Stimulated activated memory B cell treated with anti-CD40 and anti-IgM and Interleukin-4, amounts not matched to agents 10 μg/mL and 1 μg/mL and 100 μg/mL, for 72 hours (primary cell): ENCODE data around the gene SEMA3D.

Experiments
- ATAC-seq: fragments of 150-1000 bp; cut with Tn5 transposase; 2 replicates; pipeline ENCODE4 v1.10.0; 2021
- H3K27ac Mint-ChIP-seq: one replicate; pipeline ENCODE4 v1.8.0; 2022; ENCODE audit warnings: mild to moderate bottlenecking, mixed read lengths
- H3K27me3 Mint-ChIP-seq: one replicate; pipeline ENCODE4 v1.8.0; 2022; ENCODE audit warnings: mixed read lengths
- H3K36me3 Mint-ChIP-seq: one replicate; pipeline ENCODE4 v1.8.0; 2022; ENCODE audit warnings: mixed read lengths
- H3K4me1 Mint-ChIP-seq: one replicate; pipeline ENCODE4 v1.8.0; 2022; ENCODE audit warnings: mixed read lengths
- H3K4me3 Mint-ChIP-seq: one replicate; pipeline ENCODE4 v1.8.0; 2022; ENCODE audit warnings: mild to moderate bottlenecking, moderate library complexity, mixed read lengths
- H3K9me3 Mint-ChIP-seq: one replicate; pipeline ENCODE4 v1.8.0; 2022; ENCODE audit warnings: mixed read lengths

SEMA3D gene

DNA sequence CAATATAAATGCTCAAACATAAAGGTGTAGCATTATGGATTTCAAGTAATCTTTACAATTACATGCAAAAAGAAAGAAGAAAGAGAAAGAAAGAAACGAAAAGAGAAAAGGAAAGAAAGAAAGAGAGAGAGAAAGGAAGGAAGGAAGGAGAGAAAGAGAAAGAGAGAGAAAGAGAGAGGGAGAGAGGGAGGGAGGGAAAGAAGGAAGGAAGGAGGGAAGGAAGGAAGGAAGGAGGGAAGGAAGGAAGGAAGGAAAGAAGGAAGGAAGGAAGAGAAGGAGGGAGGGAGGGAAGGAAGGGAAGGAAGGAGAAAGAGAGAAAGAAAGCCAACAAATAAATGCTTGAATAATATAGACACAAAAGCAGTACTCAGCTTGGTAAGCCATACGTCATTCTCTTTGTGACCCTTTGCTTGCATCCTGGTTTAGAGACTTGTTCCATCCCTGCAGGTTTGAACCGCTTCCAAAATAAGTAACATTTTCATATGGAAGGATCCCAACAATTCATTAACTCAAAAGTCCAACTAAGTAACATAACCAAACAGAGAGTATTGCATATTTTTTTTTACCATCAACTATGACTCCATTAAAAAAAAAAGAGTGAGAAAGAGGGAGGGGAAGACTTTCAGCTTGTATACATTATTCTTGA lies 95.8 kb downstream of the SEMA3D start:
- no peak for ATAC-seq
- Mint-ChIP-seq H3K9me3 (peaks cover 3% of the 10 kb centered on the region), H3K27ac (no peak overlapping the region), H3K27me3 (no peaks in the 10 kb centered on the region), H3K4me1 (no peaks in the 10 kb centered on the region), H3K4me3 (no peak overlapping the region), H3K36me3 (no peaks in the 10 kb centered on the region)

DNA sequence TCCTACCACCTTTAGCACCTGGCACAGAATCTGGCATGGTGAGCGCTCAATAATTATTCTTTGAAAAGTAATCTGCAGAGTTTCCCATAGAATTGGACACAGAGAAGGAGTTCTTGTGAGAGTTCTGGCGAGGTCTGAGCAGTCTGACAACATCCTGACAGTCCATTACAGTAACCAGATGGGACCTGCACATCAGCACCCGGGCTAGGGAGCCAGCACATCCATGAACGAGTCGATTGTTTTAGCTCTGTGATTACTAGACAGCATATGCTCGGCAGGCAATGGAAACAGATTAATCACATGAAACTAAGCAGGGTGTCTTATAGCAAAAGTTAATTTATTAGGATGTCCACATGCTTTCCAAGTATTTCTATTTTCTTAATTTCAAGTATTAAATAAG lies 96.7 kb downstream of the SEMA3D start:
- no peak overlapping the region for H3K27ac Mint-ChIP-seq
- no peaks in the 10 kb centered on the region for H3K27me3 Mint-ChIP-seq
- ATAC-seq: no peak
- H3K36me3 Mint-ChIP-seq: no peaks in the 10 kb centered on the region
- no peaks in the 10 kb centered on the region for H3K4me1 Mint-ChIP-seq
- peaks cover 3% of the 10 kb centered on the region for H3K9me3 Mint-ChIP-seq
- no peak overlapping the region for H3K4me3 Mint-ChIP-seq

GRCh38 chr7:85081846-85082245 lies 105.0 kb downstream of the SEMA3D start:
- peaks cover 7% of the 10 kb centered on the region for H3K4me1 Mint-ChIP-seq
- H3K36me3 Mint-ChIP-seq: no peaks in the 10 kb centered on the region

DNA sequence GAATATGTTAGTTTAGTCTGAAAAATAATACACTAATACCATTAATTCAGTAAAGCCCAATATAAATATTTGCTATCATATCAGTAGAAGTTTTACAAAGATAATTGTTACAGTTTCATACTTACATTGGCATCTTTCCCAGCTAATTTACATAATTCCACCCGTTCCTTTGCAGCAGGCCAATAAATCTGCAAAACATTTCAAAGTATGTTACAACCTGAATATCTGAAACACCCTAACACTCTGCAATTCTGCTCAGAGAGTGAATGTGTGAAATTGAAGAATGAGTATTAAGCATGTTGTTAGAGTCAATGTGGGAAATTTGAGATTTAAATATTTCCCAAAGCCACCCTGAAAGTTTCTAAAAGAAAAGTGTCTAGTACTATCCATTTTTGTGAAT lies 105.5 kb downstream of the SEMA3D start:
- Mint-ChIP-seq H3K4me1 (peaks cover 7% of the 10 kb centered on the region), H3K27ac (no peak overlapping the region), H3K4me3 (no peak overlapping the region), H3K27me3 (no peaks in the 10 kb centered on the region), H3K9me3 (no peaks in the 10 kb centered on the region), H3K36me3 (no peaks in the 10 kb centered on the region)
- ATAC-seq: no peak

More at GRCh38 chr7:85081846-85082245, 105.0 kb downstream of the SEMA3D start:
- H3K27ac Mint-ChIP-seq: no peak overlapping the region
- no peaks in the 10 kb centered on the region for H3K9me3 Mint-ChIP-seq
- H3K4me3 Mint-ChIP-seq: no peak overlapping the region
- no peaks in the 10 kb centered on the region for H3K27me3 Mint-ChIP-seq
- no peak for ATAC-seq

DNA sequence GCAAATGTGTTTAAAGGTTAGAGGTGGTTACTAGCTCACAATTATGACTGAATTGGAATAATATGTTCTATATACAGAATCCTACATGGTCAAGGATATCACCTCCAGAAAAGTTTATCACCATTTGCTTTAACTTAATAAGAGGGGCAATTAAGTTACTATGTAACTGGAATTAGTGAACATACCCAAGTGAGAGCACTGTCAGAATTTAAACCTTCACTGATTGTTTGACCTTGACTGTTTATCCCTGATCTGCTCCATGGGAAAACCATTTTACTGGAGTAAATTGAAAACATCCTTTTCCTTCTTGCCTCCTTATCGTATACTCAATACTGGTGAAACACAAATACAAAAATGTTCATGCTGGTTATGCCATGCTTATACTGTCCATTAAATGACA lies 107.4 kb downstream of the SEMA3D start:
- Mint-ChIP-seq H3K36me3 (no peaks in the 10 kb centered on the region), H3K4me3 (no peak overlapping the region), H3K27ac (no peak overlapping the region), H3K4me1 (peaks cover 7% of the 10 kb centered on the region), H3K9me3 (no peaks in the 10 kb centered on the region), H3K27me3 (no peaks in the 10 kb centered on the region)
- ATAC-seq: no peak

DNA sequence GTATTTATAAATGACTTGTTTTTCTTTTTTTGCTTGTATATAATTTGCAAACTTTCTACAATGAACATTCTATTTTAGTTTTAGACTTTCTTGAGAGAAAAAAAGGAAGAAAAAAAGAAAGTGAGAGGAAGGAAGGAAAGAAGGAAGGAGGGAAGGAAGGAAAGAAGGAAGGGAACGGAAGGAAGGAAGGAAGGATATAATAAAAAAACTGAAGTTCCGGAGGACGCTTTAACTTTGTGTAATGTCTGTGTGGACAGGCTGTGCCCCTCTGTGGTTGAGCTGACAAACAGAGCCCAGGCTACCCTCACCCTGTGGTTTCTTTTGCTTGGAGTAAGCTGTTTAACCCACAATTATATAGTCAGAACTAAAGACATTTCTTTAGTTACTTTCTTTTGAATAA lies 108.7 kb downstream of the SEMA3D start:
- Mint-ChIP-seq H3K4me1 (peaks cover 7% of the 10 kb centered on the region), H3K27ac (no peak overlapping the region), H3K9me3 (no peaks in the 10 kb centered on the region), H3K36me3 (no peaks in the 10 kb centered on the region), H3K4me3 (no peak overlapping the region), H3K27me3 (no peaks in the 10 kb centered on the region)
- ATAC-seq: no peak

DNA sequence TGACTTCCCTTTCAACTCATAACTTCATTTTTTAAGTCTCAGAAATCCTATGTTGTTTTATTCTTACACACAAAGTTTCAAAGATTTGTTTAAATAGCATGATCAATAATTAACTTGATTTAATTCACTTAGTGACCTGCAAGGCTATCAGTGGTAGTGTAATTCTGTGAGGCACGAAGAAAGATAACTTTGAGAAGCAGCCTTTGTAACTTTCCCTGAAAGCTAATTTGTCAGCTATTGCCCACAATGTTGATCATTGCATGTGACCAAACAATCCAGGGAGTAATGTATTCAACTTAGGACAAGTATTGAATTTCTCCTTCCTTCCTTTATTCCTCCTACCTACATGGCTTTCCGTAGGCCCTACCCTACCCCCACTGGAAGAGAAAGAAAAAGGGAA lies 111.0 kb downstream of the SEMA3D start:
- Mint-ChIP-seq H3K4me1 (peaks cover 7% of the 10 kb centered on the region), H3K27me3 (no peaks in the 10 kb centered on the region)
- no peak for ATAC-seq

GRCh38 chr7:85074992-85075391 lies 111.9 kb downstream of the SEMA3D start:
- ATAC-seq: no peak
- Mint-ChIP-seq H3K4me3 (no peak overlapping the region), H3K4me1 (peaks cover 7% of the 10 kb centered on the region), H3K27me3 (no peaks in the 10 kb centered on the region), H3K27ac (no peak overlapping the region), H3K36me3 (no peaks in the 10 kb centered on the region), H3K9me3 (no peaks in the 10 kb centered on the region)

More for the DNA sequence above, 111.0 kb downstream of the SEMA3D start:
- Mint-ChIP-seq H3K4me3 (no peak overlapping the region), H3K36me3 (no peaks in the 10 kb centered on the region), H3K27ac (no peak overlapping the region), H3K9me3 (no peaks in the 10 kb centered on the region)

DNA sequence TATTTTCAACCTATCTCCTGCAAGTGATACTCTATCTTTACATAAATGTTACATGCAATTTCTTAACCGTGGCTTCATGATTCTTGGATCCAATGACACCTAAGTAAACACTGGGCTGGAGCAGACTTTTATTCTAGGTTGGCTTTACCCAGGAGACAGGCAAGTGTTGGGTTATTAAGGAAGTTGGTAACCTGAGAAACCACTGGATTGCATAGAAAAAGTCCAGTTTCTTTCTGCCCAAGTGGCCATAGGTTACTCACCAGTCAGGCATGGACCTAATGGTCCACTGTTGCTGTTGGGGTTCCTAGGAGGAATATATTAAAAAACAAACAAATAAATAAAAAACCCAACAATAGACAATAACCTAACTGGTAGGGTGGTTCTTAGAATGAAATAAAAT lies 112.8 kb downstream of the SEMA3D start:
- H3K4me3 Mint-ChIP-seq: no peak overlapping the region
- no peaks in the 10 kb centered on the region for H3K36me3 Mint-ChIP-seq

DNA sequence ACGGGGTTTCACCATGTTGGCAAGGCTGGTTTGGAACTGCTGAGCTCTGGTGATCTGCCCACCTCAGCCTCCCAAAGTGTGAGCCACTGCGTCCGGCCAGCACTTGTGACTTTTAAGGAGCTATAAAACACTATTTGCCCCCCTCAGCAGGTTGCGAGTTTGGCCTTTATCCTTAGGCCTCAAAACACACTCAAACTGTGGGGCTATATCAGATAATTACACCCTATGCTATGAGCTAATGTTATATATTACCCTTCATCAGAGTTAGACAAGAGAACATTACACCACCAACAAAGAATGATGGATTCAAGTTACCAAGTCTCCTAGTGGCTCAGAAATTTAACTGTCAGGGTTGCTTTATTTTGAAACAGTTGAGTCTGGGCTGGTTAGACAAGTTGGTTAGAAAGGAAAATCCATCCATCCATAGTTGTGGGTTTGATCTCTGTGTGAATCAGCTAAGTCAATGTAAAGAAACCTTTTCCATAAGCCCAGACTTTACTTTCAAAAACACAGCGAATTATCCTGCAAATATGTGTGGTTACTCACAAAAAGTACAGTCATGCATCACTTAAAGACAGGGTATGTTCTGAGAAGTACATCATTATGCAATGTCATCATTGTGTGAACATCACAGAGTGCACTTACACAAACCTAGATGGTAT lies 115.8 kb downstream of the SEMA3D start:
- H3K9me3 Mint-ChIP-seq: no peaks in the 10 kb centered on the region
- no peak for ATAC-seq
- no peak overlapping the region for H3K4me3 Mint-ChIP-seq
- H3K27ac Mint-ChIP-seq: no peak overlapping the region
- no peaks in the 10 kb centered on the region for H3K27me3 Mint-ChIP-seq
- no peaks in the 10 kb centered on the region for H3K36me3 Mint-ChIP-seq
- no peaks in the 10 kb centered on the region for H3K4me1 Mint-ChIP-seq

More for the DNA sequence above, 112.8 kb downstream of the SEMA3D start:
- H3K27me3 Mint-ChIP-seq: no peaks in the 10 kb centered on the region
- H3K9me3 Mint-ChIP-seq: no peaks in the 10 kb centered on the region
- peaks cover 7% of the 10 kb centered on the region for H3K4me1 Mint-ChIP-seq
- no peak for ATAC-seq
- H3K27ac Mint-ChIP-seq: no peak overlapping the region

DNA sequence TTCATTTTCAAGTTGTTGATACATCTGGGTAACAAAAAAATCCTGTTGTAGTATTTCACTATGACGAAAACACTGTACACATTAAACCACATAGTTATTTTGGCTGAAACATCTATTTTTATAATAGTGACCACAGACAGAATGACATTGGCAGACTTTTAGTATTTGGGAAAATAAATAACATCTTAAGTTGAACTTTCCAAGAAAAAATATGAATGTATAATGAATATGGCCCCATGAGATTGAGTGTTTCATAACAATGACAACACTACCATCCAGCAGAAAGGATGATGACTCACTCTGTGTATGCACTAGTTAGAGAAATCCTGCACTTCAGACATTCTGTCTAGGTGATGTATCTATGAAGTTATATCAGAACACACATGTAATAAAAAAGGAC lies 118.1 kb downstream of the SEMA3D start:
- H3K9me3 Mint-ChIP-seq: no peaks in the 10 kb centered on the region
- H3K4me1 Mint-ChIP-seq: no peaks in the 10 kb centered on the region
- no peaks in the 10 kb centered on the region for H3K36me3 Mint-ChIP-seq
- H3K4me3 Mint-ChIP-seq: no peak overlapping the region
- H3K27me3 Mint-ChIP-seq: no peaks in the 10 kb centered on the region
- H3K27ac Mint-ChIP-seq: no peak overlapping the region
- ATAC-seq: no peak

- Mint-ChIP-seq H3K27ac (no peak overlapping the region), H3K27me3 (no peaks in the 10 kb centered on the region), H3K4me3 (no peak overlapping the region), H3K36me3 (no peaks in the 10 kb centered on the region), H3K4me1 (no peaks in the 10 kb centered on the region), H3K9me3 (no peaks in the 10 kb centered on the region)
- ATAC-seq: no peak
These were observed 119.5 kb downstream of the SEMA3D start for GRCh38 chr7:85067371-85067770.

DNA sequence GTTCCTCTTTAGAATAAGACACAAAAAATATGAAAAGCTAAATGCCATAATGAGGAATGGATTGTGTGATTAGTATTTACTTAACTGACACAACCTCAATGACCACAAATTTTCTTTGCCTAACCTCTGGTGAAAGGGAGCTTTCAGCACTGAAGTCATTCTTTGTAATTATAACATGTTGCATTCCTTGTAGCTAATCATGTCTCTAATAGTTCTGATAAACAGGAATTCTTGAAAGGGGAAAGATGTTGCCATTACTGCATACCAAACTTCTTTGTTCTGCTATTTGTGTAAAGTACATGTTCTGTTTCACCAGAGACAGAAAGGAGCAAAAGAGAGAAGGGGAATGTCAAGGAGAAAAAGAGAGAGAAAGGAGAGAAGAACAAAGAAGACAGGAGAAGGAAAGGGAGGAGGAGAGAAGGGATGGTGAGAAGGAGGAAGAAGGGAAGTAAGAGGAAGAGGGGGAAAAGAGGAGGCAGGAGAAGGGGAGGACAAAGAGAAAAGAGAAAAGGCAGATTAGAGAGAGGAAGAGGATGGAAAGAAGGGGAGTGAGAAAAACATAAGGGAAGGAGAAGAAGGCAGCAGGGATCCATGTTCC lies 120.9 kb downstream of the SEMA3D start:
- H3K9me3 Mint-ChIP-seq: no peaks in the 10 kb centered on the region
- H3K27me3 Mint-ChIP-seq: no peaks in the 10 kb centered on the region
- no peak for ATAC-seq
- no peak overlapping the region for H3K27ac Mint-ChIP-seq
- no peaks in the 10 kb centered on the region for H3K36me3 Mint-ChIP-seq
- H3K4me3 Mint-ChIP-seq: no peak overlapping the region
- no peaks in the 10 kb centered on the region for H3K4me1 Mint-ChIP-seq

- Mint-ChIP-seq H3K4me1 (no peaks in the 10 kb centered on the region), H3K4me3 (no peak overlapping the region), H3K27me3 (no peaks in the 10 kb centered on the region), H3K27ac (no peak overlapping the region), H3K9me3 (no peaks in the 10 kb centered on the region), H3K36me3 (no peaks in the 10 kb centered on the region)
- ATAC-seq: no peak
These were observed 121.5 kb downstream of the SEMA3D start for GRCh38 chr7:85065306-85065705.

DNA sequence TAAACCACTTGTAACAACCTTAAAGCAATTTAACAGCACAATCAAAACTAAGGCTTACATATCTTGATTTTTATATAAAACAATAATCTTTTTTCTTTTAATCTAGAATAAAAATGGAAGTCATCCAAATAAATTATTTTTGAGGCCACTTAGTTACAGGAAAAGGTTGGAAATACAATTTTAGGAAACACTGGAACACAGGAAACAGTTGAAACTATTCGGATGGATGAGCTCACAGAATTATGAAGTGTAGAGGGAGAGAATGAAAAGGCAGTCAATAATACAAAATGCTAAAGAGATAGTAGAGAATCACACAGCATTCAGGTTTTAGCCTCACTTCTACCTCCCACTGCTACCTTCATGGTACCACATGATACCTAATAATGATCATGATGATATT lies 124.2 kb downstream of the SEMA3D start:
- Mint-ChIP-seq H3K27ac (no peak overlapping the region), H3K36me3 (no peaks in the 10 kb centered on the region), H3K9me3 (no peaks in the 10 kb centered on the region), H3K27me3 (no peaks in the 10 kb centered on the region), H3K4me1 (no peaks in the 10 kb centered on the region), H3K4me3 (no peak overlapping the region)
- ATAC-seq: no peak

DNA sequence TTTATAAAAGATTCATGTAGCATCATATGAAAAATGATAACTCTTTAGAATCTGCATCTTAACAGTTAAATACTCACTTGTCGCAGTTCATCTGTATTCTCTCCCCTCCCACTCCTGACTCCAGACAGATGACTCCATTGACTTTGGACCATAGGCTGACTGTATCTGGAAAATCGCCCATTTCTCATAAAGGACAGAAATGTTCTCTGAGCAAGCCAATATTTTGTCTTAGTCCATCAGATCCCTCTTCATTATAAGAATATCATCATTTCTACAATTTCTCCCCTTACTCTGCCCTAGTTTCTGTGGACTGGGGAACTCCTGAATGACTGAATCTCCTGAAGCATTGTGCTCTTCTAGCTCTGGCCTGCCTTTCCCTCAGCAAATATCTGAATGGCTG lies 125.4 kb downstream of the SEMA3D start:
- Mint-ChIP-seq H3K27me3 (no peaks in the 10 kb centered on the region), H3K4me3 (no peak overlapping the region), H3K9me3 (no peaks in the 10 kb centered on the region), H3K27ac (no peak overlapping the region), H3K4me1 (no peaks in the 10 kb centered on the region), H3K36me3 (no peaks in the 10 kb centered on the region)
- no peak for ATAC-seq
